Activated naive CD4-positive, alpha-beta T cell treated with anti-CD3 and anti-CD28 coated beads, Interleukin-2, amount 50 U/mL, for 72 hours (primary cell): ENCODE data around the gene ELMO1. TPM values are rescaled to one million over a fixed set of nuclear protein-coding genes. Genes with fewer than 3 reads are reported as not detected.

Experiments used
- ATAC-seq, 2 donors: fragments of 150-1000 bp; cut with Tn5 transposase; 2 replicates each; pipeline ENCODE4 v1.10.0; 2021; ENCODE audit warnings: mild to moderate bottlenecking in 2 of 2, moderate library complexity in 2 of 2
- DNase-seq, 2 donors: peaks; one replicate each; pipeline ENCODE4 v3.0.0; 2021 to 2022; ENCODE audit warnings: low spot score in 2 of 2
- H3K27ac Mint-ChIP-seq, 2 donors: one replicate each; pipeline ENCODE4 v1.8.0; 2022; ENCODE audit warnings: mild to moderate bottlenecking in 2 of 2, mixed read lengths in 2 of 2
- H3K36me3 Mint-ChIP-seq, 2 donors: one replicate each; pipeline ENCODE4 v1.8.0; 2022; ENCODE audit warnings: mixed read lengths in 2 of 2
- H3K9me3 Mint-ChIP-seq, 2 donors: one replicate each; pipeline ENCODE4 v1.8.0; 2022; ENCODE audit warnings: mixed read lengths in 2 of 2
- total RNA-seq, 2 donors: library from RNA; stranded (reverse); gene quantifications; one replicate each; pipeline ENCODE4 v1.2.3, GENCODE V29; 2022

Gene ELMO1
- total RNA-seq, 2 donors from 2014 or later, result 137 to 167 TPM

- ATAC-seq (peak in 1 of 2 donors; percentile 8), DNase-seq (no peak)
- Mint-ChIP-seq H3K27ac (peak overlapping the region; percentile 80 to 86), H3K36me3 (peaks cover 34 to 85% of the 10 kb centered on the region in 2 donors), H3K9me3 (peaks cover 7 to 16% of the 10 kb centered on the region in 2 donors)
Observed at GRCh38 chr7:37310327-37311080, 138.2 kb downstream of the ELMO1 start.

GRCh38 chr7:37309493-37309892 lies 139.2 kb downstream of the ELMO1 start:
- Mint-ChIP-seq H3K27ac (peak overlapping the region; percentile 44 to 80), H3K9me3 (peaks cover 7 to 16% of the 10 kb centered on the region in 2 donors), H3K36me3 (peaks cover 43 to 85% of the 10 kb centered on the region in 2 donors)
- ATAC-seq, result no peak
- DNase-seq, result no peak

DNA sequence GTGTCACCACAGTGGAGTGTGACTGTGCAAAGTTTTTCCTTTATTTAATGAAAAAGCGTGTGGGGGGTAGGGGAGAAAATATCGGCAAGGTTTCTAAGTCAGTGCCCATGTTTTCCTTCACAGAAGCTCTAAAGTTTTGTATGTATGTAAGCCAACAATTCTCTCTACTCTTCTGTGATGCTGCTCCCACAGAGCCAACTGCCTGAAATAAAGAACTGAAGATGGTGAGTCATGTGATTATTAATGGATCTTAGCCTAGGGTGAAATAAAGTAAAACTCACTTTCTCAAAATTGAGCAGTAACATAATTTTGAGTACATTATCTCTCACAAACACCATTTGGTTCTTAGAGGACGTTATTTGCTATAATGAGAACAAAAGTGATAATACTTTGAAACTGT lies 143.7 kb downstream of the ELMO1 start:
- peaks cover 63 to 90% of the 10 kb centered on the region in 2 donors for H3K36me3 Mint-ChIP-seq
- H3K9me3 Mint-ChIP-seq, result peaks cover 10 to 18% of the 10 kb centered on the region in 2 donors
- ATAC-seq (no peak), DNase-seq (no peak)
- no peak overlapping the region for H3K27ac Mint-ChIP-seq

GRCh38 chr7:37297546-37297945 lies 151.1 kb downstream of the ELMO1 start:
- Mint-ChIP-seq H3K36me3 (peaks cover 15 to 32% of the 10 kb centered on the region in 2 donors), H3K27ac (no peak overlapping the region), H3K9me3 (peaks cover 0 to 5% of the 10 kb centered on the region in 2 donors)
- no peak for DNase-seq
- ATAC-seq, result peak in 1 of 2 donors; percentile 30

GRCh38 chr7:37295401-37295800 lies 153.3 kb downstream of the ELMO1 start:
- no peaks in the 10 kb centered on the region for H3K9me3 Mint-ChIP-seq
- DNase-seq (no peak), ATAC-seq (no peak)
- H3K36me3 Mint-ChIP-seq, result peaks cover 0 to 13% of the 10 kb centered on the region in 2 donors
- H3K27ac Mint-ChIP-seq, result no peak overlapping the region

- H3K9me3 Mint-ChIP-seq, result no peaks in the 10 kb centered on the region
- H3K36me3 Mint-ChIP-seq, result no peaks in the 10 kb centered on the region
- no peak overlapping the region for H3K27ac Mint-ChIP-seq
- DNase-seq (no peak), ATAC-seq (no peak)
Observed at GRCh38 chr7:37290731-37291130, 157.9 kb downstream of the ELMO1 start.

- peak overlapping the region in 1 of 2 donors; percentile 82 for H3K27ac Mint-ChIP-seq
- ATAC-seq, result no peak
Observed at GRCh38 chr7:37289781-37290180, 158.9 kb downstream of the ELMO1 start.

DNA sequence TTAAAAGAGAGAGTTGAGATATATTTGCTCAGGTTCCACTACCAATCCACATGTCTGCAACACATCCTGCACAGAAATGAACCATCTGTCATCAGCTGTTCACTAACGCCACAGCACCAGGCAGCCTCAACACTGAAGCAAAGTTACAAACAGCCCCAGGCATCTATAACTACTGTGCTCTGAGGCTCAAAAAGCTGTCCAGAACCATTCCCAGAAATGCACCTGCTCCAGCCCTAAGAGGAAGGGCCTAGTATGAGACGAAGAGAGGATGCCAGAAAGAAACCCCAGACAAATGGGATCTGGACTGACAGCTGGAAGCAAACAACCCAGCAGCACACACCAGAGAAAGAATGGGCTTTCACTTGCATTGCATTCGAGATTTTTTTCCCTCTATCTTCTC lies 159.3 kb downstream of the ELMO1 start:
- no peak for DNase-seq
- Mint-ChIP-seq H3K27ac (peak overlapping the region; percentile 77 to 82), H3K36me3 (no peaks in the 10 kb centered on the region), H3K9me3 (no peaks in the 10 kb centered on the region)
- ATAC-seq, result no peak

More at GRCh38 chr7:37289781-37290180, 158.9 kb downstream of the ELMO1 start:
- Mint-ChIP-seq H3K9me3 (no peaks in the 10 kb centered on the region), H3K36me3 (no peaks in the 10 kb centered on the region)
- DNase-seq, result no peak

DNA sequence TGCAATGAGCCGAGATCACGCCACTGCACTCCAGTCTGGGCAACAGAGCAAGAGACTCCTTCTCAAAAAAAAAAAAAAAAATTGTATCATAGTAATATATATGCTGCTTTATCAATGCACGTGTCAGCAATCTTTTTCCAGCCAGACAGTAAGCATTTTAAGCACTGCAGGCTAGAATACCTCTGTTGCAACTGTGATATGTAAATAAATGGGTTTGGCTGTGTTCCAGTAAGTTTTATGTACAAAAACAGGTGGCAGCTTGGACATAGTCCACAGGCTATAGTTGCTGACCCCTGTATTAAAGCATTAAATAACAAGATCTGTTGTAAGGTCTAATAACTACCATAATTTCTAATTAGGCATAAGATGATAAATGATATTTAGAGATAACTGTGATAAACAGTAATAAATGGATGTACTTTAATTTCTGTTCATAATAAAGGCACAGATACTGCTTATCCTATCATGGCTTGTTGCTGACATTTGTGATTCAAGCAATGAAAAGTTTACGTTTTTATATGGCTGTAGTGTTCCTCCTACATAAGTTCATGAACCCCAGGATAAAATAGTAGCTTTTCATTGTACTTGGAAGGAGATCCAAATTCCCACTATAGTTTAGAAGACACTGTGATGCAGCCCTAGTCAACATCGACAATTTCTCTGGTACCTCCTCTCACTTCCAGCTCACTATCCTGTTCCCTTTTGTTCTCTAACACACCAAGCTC lies 161.4 kb downstream of the ELMO1 start:
- DNase-seq (no peak), ATAC-seq (no peak)
- H3K9me3 Mint-ChIP-seq, result no peaks in the 10 kb centered on the region
- H3K27ac Mint-ChIP-seq, result peak overlapping the region in 1 of 2 donors; percentile 77
- no peaks in the 10 kb centered on the region for H3K36me3 Mint-ChIP-seq

DNA sequence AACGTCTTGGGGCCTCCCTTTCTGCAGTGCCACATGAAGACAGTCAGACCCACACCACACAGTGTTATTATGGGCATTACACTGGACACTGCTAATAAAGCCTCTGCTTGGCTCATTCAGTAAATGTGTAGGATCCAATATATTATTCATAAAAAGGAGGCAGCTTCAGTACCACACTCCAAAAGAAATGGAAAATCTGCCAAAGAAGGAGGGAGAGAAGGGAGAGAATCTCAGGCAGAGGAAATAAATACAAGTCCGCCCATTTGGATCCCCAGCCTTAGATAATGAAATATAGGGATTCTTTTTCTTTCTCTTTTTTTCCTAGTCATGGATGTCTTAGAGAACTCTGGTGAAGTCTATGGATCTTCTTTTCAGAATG lies 162.2 kb downstream of the ELMO1 start:
- no peak for DNase-seq
- Mint-ChIP-seq H3K27ac (peak overlapping the region in 1 of 2 donors; percentile 65), H3K36me3 (peaks cover 0 to 3% of the 10 kb centered on the region in 2 donors), H3K9me3 (no peaks in the 10 kb centered on the region)
- no peak for ATAC-seq

- H3K36me3 Mint-ChIP-seq, result peaks cover 0 to 8% of the 10 kb centered on the region in 2 donors
- peak; percentile 33 to 56 for ATAC-seq
- H3K9me3 Mint-ChIP-seq, result no peaks in the 10 kb centered on the region
- DNase-seq, result no peak
- peak overlapping the region in 1 of 2 donors; percentile 65 for H3K27ac Mint-ChIP-seq
Observed at GRCh38 chr7:37285706-37286453, 162.8 kb downstream of the ELMO1 start.

DNA sequence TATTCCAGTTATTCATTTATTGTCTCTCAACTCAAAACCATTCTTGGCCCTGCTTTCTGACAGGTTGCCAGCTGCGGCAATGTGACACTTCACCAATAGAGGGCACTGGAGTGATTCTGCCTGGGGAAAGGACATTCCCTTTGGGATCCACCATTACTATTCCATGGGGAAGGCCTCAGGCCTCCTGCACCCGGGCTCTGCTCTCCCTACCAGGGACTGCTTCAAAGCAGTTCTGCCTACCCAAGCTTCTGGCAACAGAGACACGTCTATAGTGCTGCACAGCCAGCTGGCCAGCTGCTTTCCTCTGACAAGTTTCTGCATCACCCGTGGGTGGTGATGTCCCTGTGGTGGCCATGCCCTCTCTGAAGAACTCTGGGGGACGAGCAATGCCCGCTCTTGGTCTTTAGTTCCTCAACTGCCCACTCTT lies 163.8 kb downstream of the ELMO1 start:
- Mint-ChIP-seq H3K27ac (peak overlapping the region in 1 of 2 donors; percentile 24), H3K9me3 (no peaks in the 10 kb centered on the region)
- peak in 1 of 2 donors; percentile 45 for DNase-seq

DNA sequence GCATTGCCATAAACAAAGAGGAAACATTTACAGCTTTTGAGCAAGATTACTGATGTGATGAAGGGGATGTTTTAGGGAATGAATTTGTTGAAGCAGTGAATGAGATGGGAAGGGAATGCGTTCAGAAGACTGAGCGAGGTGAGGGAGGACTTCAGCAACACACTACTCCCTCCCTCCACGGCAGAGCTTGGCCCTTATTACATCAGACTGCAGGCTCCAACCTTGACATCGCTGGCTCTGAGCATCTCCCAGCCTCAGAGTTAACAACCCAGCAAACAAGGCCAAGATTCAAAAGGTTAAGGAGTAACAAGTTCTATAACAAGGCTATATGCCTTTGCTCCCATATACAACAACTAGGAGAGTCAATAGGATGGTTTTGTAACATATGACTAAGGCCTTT lies 164.4 kb downstream of the ELMO1 start:
- H3K36me3 Mint-ChIP-seq, result peaks cover 0 to 20% of the 10 kb centered on the region in 2 donors
- ATAC-seq (no peak), DNase-seq (no peak)
- H3K9me3 Mint-ChIP-seq, result no peaks in the 10 kb centered on the region
- H3K27ac Mint-ChIP-seq, result no peak overlapping the region

More for the DNA sequence above, 163.8 kb downstream of the ELMO1 start:
- peak; percentile 26 to 34 for ATAC-seq
- peaks cover 0 to 19% of the 10 kb centered on the region in 2 donors for H3K36me3 Mint-ChIP-seq

DNA sequence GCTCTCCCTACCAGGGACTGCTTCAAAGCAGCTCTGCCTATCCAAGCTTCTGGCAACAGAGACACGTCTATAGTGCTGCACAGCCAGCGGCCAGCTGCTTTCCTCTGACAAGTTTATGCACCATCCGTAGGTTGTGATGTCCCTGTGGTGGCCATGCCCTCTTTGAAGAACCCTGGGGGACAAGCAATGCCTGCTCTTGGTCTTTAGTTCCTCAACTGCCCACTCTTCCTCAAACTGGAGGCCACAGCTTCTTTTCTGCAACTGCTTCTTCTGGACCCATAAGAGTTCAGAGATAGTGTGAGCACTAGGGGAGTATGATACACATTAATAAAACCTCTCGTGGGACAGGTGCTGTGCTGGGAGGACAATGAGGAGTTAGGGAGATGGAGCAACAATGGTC lies 164.9 kb downstream of the ELMO1 start:
- no peaks in the 10 kb centered on the region for H3K9me3 Mint-ChIP-seq
- DNase-seq (no peak), ATAC-seq (no peak)
- H3K36me3 Mint-ChIP-seq, result peaks cover 0 to 20% of the 10 kb centered on the region in 2 donors
- peak overlapping the region in 1 of 2 donors; percentile 89 for H3K27ac Mint-ChIP-seq

DNA sequence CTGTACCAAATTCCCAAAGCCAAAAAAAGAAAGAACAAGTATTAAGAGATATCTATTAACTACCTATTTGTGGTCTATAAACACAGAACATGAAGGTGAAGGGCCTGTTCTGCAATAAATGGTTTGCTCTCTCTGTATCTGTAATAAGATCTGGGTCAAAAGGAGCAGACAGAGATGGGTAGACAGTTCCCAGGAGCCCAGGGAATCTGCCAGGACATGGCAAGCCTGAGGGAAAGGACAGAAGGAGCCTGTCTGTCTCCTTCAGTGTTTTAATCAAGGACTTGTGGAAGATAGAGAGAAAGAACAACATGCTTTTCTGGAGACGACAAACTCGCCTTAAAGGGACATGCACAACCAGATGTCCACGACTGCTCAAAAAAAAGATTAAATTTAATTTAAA lies 165.7 kb downstream of the ELMO1 start:
- Mint-ChIP-seq H3K27ac (no peak overlapping the region), H3K9me3 (no peaks in the 10 kb centered on the region), H3K36me3 (peaks cover 0 to 20% of the 10 kb centered on the region in 2 donors)
- ATAC-seq (no peak), DNase-seq (no peak)

- ATAC-seq (no peak), DNase-seq (no peak)
- Mint-ChIP-seq H3K27ac (no peak overlapping the region), H3K36me3 (peaks cover 0 to 20% of the 10 kb centered on the region in 2 donors), H3K9me3 (no peaks in the 10 kb centered on the region)
Observed at GRCh38 chr7:37282093-37282444, 166.6 kb downstream of the ELMO1 start.
